OCI-LY3 (cell line): ENCODE measurements around the gene IFT27.
"Not testable (repeated sequence)": the region's sequence is repeated elsewhere in the genome, so short reads cannot be mapped to it uniquely, and the experiment has no call there.

Experiments used
- H2AFZ ChIP-seq: fragments of 200-600, 300-600 bp; shearing (Covaris generic); 2 replicates; pipeline ENCODE4 v1.6.0; 2014; ENCODE audit warnings: antibody characterized with exemption, low read depth, low read length
- H3K27ac ChIP-seq: fragments of 200-600, 300-600 bp; sonication (generic); 2 replicates; pipeline ENCODE4 v1.5.1; 2014; ENCODE audit warnings: mild to moderate bottlenecking, low read length, moderate library complexity, mixed read lengths
- H3K27me3 ChIP-seq: fragments of 200-600, 300-600 bp; sonication (generic); 2 replicates; pipeline ENCODE4 v1.6.1; 2014; ENCODE audit warnings: low read depth, low read length, mixed read lengths
- H3K36me3 ChIP-seq: fragments of 200-600, 300-600 bp; sonication (generic); replicated peaks from 2 replicates; pipeline ENCODE3; 2014; ENCODE audit warnings: low read depth, low read length, mixed read lengths
- H3K4me1 ChIP-seq: fragments of 300-600, 200-600 bp; sonication (generic); 2 replicates; pipeline ENCODE4 v1.6.1; 2014; ENCODE audit warnings: low read length, mixed read lengths
- H3K4me2 ChIP-seq: fragments of 200-600, 300-600 bp; sonication (generic); 2 replicates; pipeline ENCODE4 v1.6.1; 2014; ENCODE audit warnings: low read length, mixed read lengths
- H3K4me3 ChIP-seq: fragments of 300-600, 200-600 bp; sonication (generic); 2 replicates; pipeline ENCODE4 v1.5.1; 2014; ENCODE audit warnings: antibody characterized with exemption, mild to moderate bottlenecking, low read length, moderate library complexity
- H3K79me2 ChIP-seq: fragments of 300-600, 200-600 bp; shearing (Covaris generic); 2 replicates; pipeline ENCODE4 v1.6.1; 2014; ENCODE audit warnings: mild to moderate bottlenecking, low read length, mixed read lengths
- H3K9ac ChIP-seq: fragments of 300-600, 200-600 bp; shearing (Covaris generic); 2 replicates; pipeline ENCODE4 v1.6.0; 2014; ENCODE audit warnings: mild to moderate bottlenecking, low read length, moderate library complexity
- H3K9me3 ChIP-seq: fragments of 200-600, 300-600 bp; shearing (Covaris generic); 2 replicates; pipeline ENCODE4 v1.6.1; 2014; ENCODE audit warnings: low read length, mixed read lengths; ENCODE audit not compliant: insufficient read depth
- H4K20me1 ChIP-seq: fragments of 200-600, 300-600 bp; sonication (generic); 2 replicates; pipeline ENCODE4 v1.6.1; 2016; ENCODE audit warnings: low read length, mixed read lengths; ENCODE audit not compliant: insufficient read depth
- CTCF ChIP-seq: fragments of 200-600, 300-600 bp; sonication (generic); IDR thresholded peaks from 2 replicates; pipeline ENCODE4 v1.5.1; 2014; ENCODE audit warnings: antibody characterized with exemption, low read length, low read depth
- EZH2phosphoT487 ChIP-seq: fragments of 200-600 bp; shearing (Covaris generic); IDR thresholded peaks from 2 replicates; pipeline ENCODE4 v1.6.1; 2018; ENCODE audit warnings: antibody characterized with exemption, mixed run types, low read depth

The IFT27 gene

GRCh38 chr22:36756746-36757655, 18.9 kb downstream of the IFT27 start:
- H3K9me3 ChIP-seq: no peaks in the 10 kb centered on the region

GRCh38 chr22:36756031-36756430, 19.9 kb downstream of the IFT27 start:
- Histone ChIP-seq H3K27me3 (peaks cover 34% of the 10 kb centered on the region), H3K27ac (no peak overlapping the region), H3K4me2 (no peak overlapping the region), H3K36me3 (no peaks in the 10 kb centered on the region), H3K9ac (no peak overlapping the region), H2AFZ (no peak overlapping the region), H4K20me1 (no peaks in the 10 kb centered on the region), H3K79me2 (no peaks in the 10 kb centered on the region), H3K4me1 (no peaks in the 10 kb centered on the region), H3K9me3 (no peaks in the 10 kb centered on the region), H3K4me3 (no peak overlapping the region)
- TF ChIP-seq EZH2phosphoT487 (no peak), CTCF (no peak)

More at GRCh38 chr22:36756746-36757655, 18.9 kb downstream of the IFT27 start:
- H3K9ac ChIP-seq: no peak overlapping the region
- no peaks in the 10 kb centered on the region for H3K4me1 ChIP-seq
- no peak overlapping the region for H3K4me2 ChIP-seq
- peaks cover 34% of the 10 kb centered on the region for H3K27me3 ChIP-seq
- no peak overlapping the region for H3K27ac ChIP-seq
- no peak for TF ChIP-seq CTCF
- TF ChIP-seq EZH2phosphoT487: no peak
- no peaks in the 10 kb centered on the region for H4K20me1 ChIP-seq
- H3K36me3 ChIP-seq: no peaks in the 10 kb centered on the region
- H3K4me3 ChIP-seq: no peak overlapping the region
- no peak overlapping the region for H2AFZ ChIP-seq
- no peaks in the 10 kb centered on the region for H3K79me2 ChIP-seq

GRCh38 chr22:36755316-36755715, 20.6 kb downstream of the IFT27 start:
- Histone ChIP-seq H3K9me3 (no peaks in the 10 kb centered on the region), H3K27ac (no peak overlapping the region), H3K4me2 (no peak overlapping the region), H4K20me1 (no peaks in the 10 kb centered on the region), H3K79me2 (no peaks in the 10 kb centered on the region), H3K27me3 (peaks cover 34% of the 10 kb centered on the region), H3K36me3 (no peaks in the 10 kb centered on the region), H3K4me3 (no peak overlapping the region), H3K4me1 (no peaks in the 10 kb centered on the region), H3K9ac (no peak overlapping the region), H2AFZ (no peak overlapping the region)
- no peak for TF ChIP-seq CTCF

- H2AFZ ChIP-seq, H4K20me1 ChIP-seq, H3K79me2 ChIP-seq, H3K27ac ChIP-seq, H3K36me3 ChIP-seq, H3K4me3 ChIP-seq, H3K4me1 ChIP-seq, H3K4me2 ChIP-seq, H3K9me3 ChIP-seq, H3K9ac ChIP-seq: not testable (repeated sequence)
- H3K27me3 ChIP-seq: peaks cover 34% of the 10 kb centered on the region
These were observed 21.0 kb downstream of the IFT27 start for GRCh38 chr22:36754881-36755280.
